Upper lobe of left lung (tissue), 4 donors: ENCODE data around the gene TMEM45A.

ENCODE experiments used
- EP300 ChIP-seq, 4 donors: sonication (generic); formaldehyde crosslinking; IDR thresholded peaks; one replicate each; pipeline ENCODE4 v1.5.1; 2017; ENCODE audit warnings: antibody characterized with exemption in 4 of 4, control low read depth in 2 of 4
- POLR2A ChIP-seq, 4 donors: fragments of 450-650 bp; IDR thresholded peaks; one replicate each; pipeline ENCODE4 v1.5.1; 2016 to 2017; ENCODE audit warnings: antibody characterized with exemption in 4 of 4, mild to moderate bottlenecking in 2 of 4
- TF ChIP-seq, protein P1 (sequence below), 6 experiments: fragments of 450-650 bp in 4 of 6; fragments of 200-600 bp in 2 of 6; sonication (generic) in 2 of 6; IDR thresholded peaks; one replicate each; pipeline ENCODE4 v1.5.1; 2016 to 2019; ENCODE audit warnings: antibody characterized with exemption in 6 of 6

DNA sequence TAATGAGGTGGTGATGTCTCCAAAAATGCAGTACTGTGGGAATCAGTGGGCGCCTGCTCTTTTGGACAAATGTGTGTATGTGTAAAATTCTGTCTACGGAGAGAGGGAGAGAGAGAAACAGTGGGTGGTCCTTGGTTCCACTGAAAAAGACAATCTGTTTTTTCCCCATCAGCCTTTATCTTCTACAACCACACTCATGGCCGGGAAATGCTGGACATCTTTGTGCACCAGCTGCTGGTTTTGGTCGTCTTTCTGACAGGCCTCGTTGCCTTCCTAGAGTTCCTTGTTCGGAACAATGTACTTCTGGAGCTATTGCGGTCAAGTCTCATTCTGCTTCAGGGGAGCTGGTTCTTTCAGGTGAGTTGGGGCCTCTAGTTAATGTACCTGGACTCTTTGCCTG lies 65.8 kb downstream of the TMEM45A start:
- TF ChIP-seq, protein P1, sequence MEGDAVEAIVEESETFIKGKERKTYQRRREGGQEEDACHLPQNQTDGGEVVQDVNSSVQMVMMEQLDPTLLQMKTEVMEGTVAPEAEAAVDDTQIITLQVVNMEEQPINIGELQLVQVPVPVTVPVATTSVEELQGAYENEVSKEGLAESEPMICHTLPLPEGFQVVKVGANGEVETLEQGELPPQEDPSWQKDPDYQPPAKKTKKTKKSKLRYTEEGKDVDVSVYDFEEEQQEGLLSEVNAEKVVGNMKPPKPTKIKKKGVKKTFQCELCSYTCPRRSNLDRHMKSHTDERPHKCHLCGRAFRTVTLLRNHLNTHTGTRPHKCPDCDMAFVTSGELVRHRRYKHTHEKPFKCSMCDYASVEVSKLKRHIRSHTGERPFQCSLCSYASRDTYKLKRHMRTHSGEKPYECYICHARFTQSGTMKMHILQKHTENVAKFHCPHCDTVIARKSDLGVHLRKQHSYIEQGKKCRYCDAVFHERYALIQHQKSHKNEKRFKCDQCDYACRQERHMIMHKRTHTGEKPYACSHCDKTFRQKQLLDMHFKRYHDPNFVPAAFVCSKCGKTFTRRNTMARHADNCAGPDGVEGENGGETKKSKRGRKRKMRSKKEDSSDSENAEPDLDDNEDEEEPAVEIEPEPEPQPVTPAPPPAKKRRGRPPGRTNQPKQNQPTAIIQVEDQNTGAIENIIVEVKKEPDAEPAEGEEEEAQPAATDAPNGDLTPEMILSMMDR (IDR thresholded peaks at IDR 0.05), result no peak
- TF ChIP-seq POLR2A (IDR thresholded peaks at IDR 0.05) (no peak), EP300 (IDR thresholded peaks at IDR 0.05) (no peak)
